ENCODE measurements around the gene UROC1. TPM values are rescaled to one million over a fixed set of nuclear protein-coding genes. Genes with fewer than 3 reads are reported as not detected.

Gene UROC1
- total and polyA plus RNA-seq, 3 donors from 2014 or later, result 0.25 to 1.0 (median 0.34) TPM

- TF ChIP-seq CTCF (IDR thresholded peaks at IDR 0.05) (no peak), POLR2A (IDR thresholded peaks at IDR 0.05) (no peak)
- Histone ChIP-seq H3K9me3 (no peaks in the 10 kb centered on the region), H3K36me3 (ENCODE audit: low read depth, missing control alignments) (no peaks in the 10 kb centered on the region), H3K27me3 (no peaks in the 10 kb centered on the region), H3K4me1 (peaks cover 8% of the 10 kb centered on the region), H3K4me3 (no peak overlapping the region), H3K27ac (no peak overlapping the region)
- no peak for DNase-seq
- intact Hi-C loops (cut with DNase I; ENCODE audit: low total_unique reads), result no loop called here
- 94 to 97% methylated on average over 16 of the region's 16 CpGs for WGBS, 2 donors
Observed at GRCh38 chr3:126488886-126489569, 28.5 kb downstream of the UROC1 start.

GRCh38 chr3:126488185-126488584 lies 29.4 kb downstream of the UROC1 start:
- intact Hi-C loops (cut with DNase I; ENCODE audit: low total_unique reads), result no loop called here
- no peaks in the 10 kb centered on the region for H3K9me3 ChIP-seq
- H3K36me3 ChIP-seq (ENCODE audit: low read depth, missing control alignments), result no peaks in the 10 kb centered on the region
- no peak for DNase-seq
- no peak overlapping the region for H3K4me3 ChIP-seq
- H3K4me1 ChIP-seq, result peaks cover 8% of the 10 kb centered on the region
- WGBS, 2 donors, result 84 to 89% methylated on average over 14 of the region's 14 CpGs
- no peaks in the 10 kb centered on the region for H3K27me3 ChIP-seq
- TF ChIP-seq POLR2A (IDR thresholded peaks at IDR 0.05) (no peak), CTCF (IDR thresholded peaks at IDR 0.05) (no peak)
- no peak overlapping the region for H3K27ac ChIP-seq

GRCh38 chr3:126487151-126487771 lies 30.3 kb downstream of the UROC1 start:
- Histone ChIP-seq H3K36me3 (ENCODE audit: low read depth, missing control alignments) (no peaks in the 10 kb centered on the region), H3K4me1 (peaks cover 8% of the 10 kb centered on the region), H3K27me3 (no peaks in the 10 kb centered on the region), H3K27ac (no peak overlapping the region), H3K4me3 (no peak overlapping the region), H3K9me3 (no peaks in the 10 kb centered on the region)
- intact Hi-C loops (cut with DNase I; ENCODE audit: low total_unique reads), result no loop called here
- WGBS, 2 donors, result 58 to 59% methylated on average over 8 to 17 of the region's 17 CpGs
- TF ChIP-seq POLR2A (IDR thresholded peaks at IDR 0.05), result no peak
- peak in 2 of 3 experiments; percentile 13 to 34 for TF ChIP-seq CTCF (IDR thresholded peaks at IDR 0.05)
- DNase-seq, result peak; percentile 51

- WGBS, 2 donors, result 84 to 92% methylated on average over 14 of the region's 14 CpGs
- no peak overlapping the region for H3K27ac ChIP-seq
- no peak for DNase-seq
- H3K27me3 ChIP-seq, result no peaks in the 10 kb centered on the region
- no peaks in the 10 kb centered on the region for H3K36me3 ChIP-seq (ENCODE audit: low read depth, missing control alignments)
- TF ChIP-seq CTCF (IDR thresholded peaks at IDR 0.05) (no peak), POLR2A (IDR thresholded peaks at IDR 0.05) (no peak)
- H3K4me3 ChIP-seq, result no peak overlapping the region
- peaks cover 8% of the 10 kb centered on the region for H3K4me1 ChIP-seq
- no peaks in the 10 kb centered on the region for H3K9me3 ChIP-seq
- intact Hi-C loops (cut with DNase I; ENCODE audit: low total_unique reads), result no loop called here
Observed at GRCh38 chr3:126486360-126486847, 31.2 kb downstream of the UROC1 start.

Data from testis (tissue), 3 donors.